HEK293 (cell line): ENCODE measurements around the gene ZSWIM6.
A peak's percentile ranks its signal among the peaks of the same experiment; 100 is the strongest.

Experiments used
- CTCF ChIA-PET: fragments of 350-600 bp; formaldehyde crosslinking; extraction: SDS; loops from one replicate; lab custom pipeline; 2021; ENCODE audit warnings: antibody characterized with exemption; lab: Yijun Ruan, JAX
- POLR2A ChIA-PET: fragments of 300-600 bp; formaldehyde crosslinking; extraction: SDS; loops from one replicate; lab custom pipeline; 2020; ENCODE audit warnings: antibody characterized with exemption, inconsistent platforms; lab: Yijun Ruan, JAX
- H3K27ac ChIP-seq: fragments of 200-500 bp; sonication (Bioruptor generic); 2 replicates; pipeline ENCODE4 v1.5.1; 2014; ENCODE audit warnings: low read depth, low read length, control low read depth, inconsistent platforms; ENCODE audit errors: extremely low read depth
- H3K36me3 ChIP-seq, 2 experiments: fragments of 200-500 bp in 1 of 2; sonication (Bioruptor generic) in 1 of 2; 1 replicate in 1 of 2; 2 replicates in 1 of 2; pipeline ENCODE4 v1.5.1; 2014 to 2017; ENCODE audit warnings: inconsistent platforms in 2 of 2, low read length in 2 of 2; ENCODE audit not compliant: control insufficient read depth in 2 of 2, insufficient read depth in 1 of 2
- H3K4me1 ChIP-seq: fragments of 200-500 bp; sonication (Bioruptor generic); 2 replicates; pipeline ENCODE4 v1.5.1; 2014; ENCODE audit warnings: mild to moderate bottlenecking, low read length, inconsistent platforms; ENCODE audit not compliant: control insufficient read depth, insufficient read depth
- H3K4me3 ChIP-seq: 2 replicates; pipeline ENCODE4 v1.5.1; 2011; ENCODE audit warnings: low read depth, mild to moderate bottlenecking, control low read depth, low read length, moderate library complexity
- H3K9me3 ChIP-seq: fragments of 200-500 bp; sonication (Bioruptor generic); 2 replicates; pipeline ENCODE4 v1.5.1; 2014; ENCODE audit warnings: low read depth, low read length, inconsistent platforms; ENCODE audit not compliant: control insufficient read depth, insufficient read depth
- CTCF ChIP-seq: fragments of 450-650 bp; formaldehyde crosslinking; IDR thresholded peaks from 2 replicates; pipeline ENCODE4 v1.5.1; 2016; ENCODE audit warnings: missing biosample characterization, missing genetic modification characterization
- GLI4 ChIP-seq: fragments of 450-650 bp; formaldehyde crosslinking; IDR thresholded peaks from 2 replicates; pipeline ENCODE4 v1.5.1; 2016; ENCODE audit warnings: missing biosample characterization, missing genetic modification characterization
- HOXC10 ChIP-seq: sonication (generic); formaldehyde crosslinking; IDR thresholded peaks from 2 replicates; pipeline ENCODE4 v1.8.1; 2023; ENCODE audit warnings: mild to moderate bottlenecking, missing genetic modification reagents
- KLF10 ChIP-seq: fragments of 450-650 bp; IDR thresholded peaks from 2 replicates; pipeline ENCODE4 v1.5.1; 2018; ENCODE audit warnings: missing biosample characterization, mild to moderate bottlenecking, missing genetic modification characterization
- PBX3 ChIP-seq: sonication (generic); formaldehyde crosslinking; IDR thresholded peaks from 2 replicates; pipeline ENCODE4 v1.8.1; 2022; ENCODE audit warnings: mild to moderate bottlenecking, moderate library complexity, missing genetic modification reagents
- SCRT1 ChIP-seq: fragments of 450-650 bp; formaldehyde crosslinking; IDR thresholded peaks from 2 replicates; pipeline ENCODE4 v1.5.1; 2016; ENCODE audit warnings: missing biosample characterization, missing genetic modification characterization, borderline replicate concordance
- SP7 ChIP-seq: fragments of 450-650 bp; formaldehyde crosslinking; IDR thresholded peaks from 2 replicates; pipeline ENCODE4 v1.5.1; 2016; ENCODE audit warnings: missing biosample characterization, missing genetic modification characterization
- ZBTB17 ChIP-seq: fragments of 450-650 bp; formaldehyde crosslinking; IDR thresholded peaks from 2 replicates; pipeline ENCODE4 v1.5.1; 2016; ENCODE audit warnings: missing biosample characterization, missing genetic modification characterization
- ZBTB20 ChIP-seq: fragments of 450-650 bp; formaldehyde crosslinking; IDR thresholded peaks from 2 replicates; pipeline ENCODE4 v1.5.1; 2016; ENCODE audit warnings: missing biosample characterization, missing genetic modification characterization
- ZBTB26 ChIP-seq: fragments of 450-650 bp; formaldehyde crosslinking; optimal IDR thresholded peaks from 2 replicates; pipeline ENCODE3; 2016; ENCODE audit warnings: missing biosample characterization, mild to moderate bottlenecking, missing genetic modification characterization
- ZBTB8A ChIP-seq: fragments of 450-650 bp; formaldehyde crosslinking; IDR thresholded peaks from 2 replicates; pipeline ENCODE4 v1.5.1; 2016; ENCODE audit warnings: missing biosample characterization, missing genetic modification characterization
- ZNF133 ChIP-seq: fragments of 450-650 bp; formaldehyde crosslinking; IDR thresholded peaks from 2 replicates; pipeline ENCODE4 v1.5.1; 2016; ENCODE audit warnings: missing biosample characterization, missing genetic modification characterization
- ZNF18 ChIP-seq: fragments of 450-650 bp; formaldehyde crosslinking; IDR thresholded peaks from 2 replicates; pipeline ENCODE4 v1.5.1; 2016; ENCODE audit warnings: missing biosample characterization, missing genetic modification characterization
- ZNF280D ChIP-seq: fragments of 450-650 bp; formaldehyde crosslinking; IDR thresholded peaks from 2 replicates; pipeline ENCODE4 v1.5.1; 2016; ENCODE audit warnings: missing biosample characterization, missing genetic modification characterization
- ZNF366 ChIP-seq: fragments of 450-650 bp; formaldehyde crosslinking; conservative IDR thresholded peaks from 2 replicates; pipeline ENCODE4 v1.5.1; 2016; ENCODE audit warnings: missing biosample characterization, missing genetic modification characterization
- ZNF449 ChIP-seq: fragments of 450-650 bp; formaldehyde crosslinking; IDR thresholded peaks from 2 replicates; pipeline ENCODE4 v1.5.1; 2017; ENCODE audit warnings: missing biosample characterization, mild to moderate bottlenecking, missing genetic modification characterization, moderate library complexity
- ZNF544 ChIP-seq: fragments of 450-650 bp; formaldehyde crosslinking; IDR thresholded peaks from 2 replicates; pipeline ENCODE4 v1.5.0; 2017; ENCODE audit warnings: missing biosample characterization, missing genetic modification characterization
- ZNF585B ChIP-seq: fragments of 450-650 bp; formaldehyde crosslinking; IDR thresholded peaks from 2 replicates; pipeline ENCODE4 v1.5.1; 2016; ENCODE audit warnings: missing biosample characterization, missing genetic modification characterization
- ZNF654 ChIP-seq: fragments of 450-650 bp; formaldehyde crosslinking; IDR thresholded peaks from 2 replicates; pipeline ENCODE4 v1.5.1; 2016; ENCODE audit warnings: low read depth, missing biosample characterization, missing genetic modification characterization
- ZSCAN18 ChIP-seq: fragments of 450-650 bp; formaldehyde crosslinking; IDR thresholded peaks from 2 replicates; pipeline ENCODE4 v1.5.1; 2016; ENCODE audit warnings: missing biosample characterization, missing genetic modification characterization
- ZSCAN30 ChIP-seq: fragments of 450-650 bp; IDR thresholded peaks from 2 replicates; pipeline ENCODE4 v1.5.1; 2018; ENCODE audit warnings: missing biosample characterization, mild to moderate bottlenecking, missing genetic modification characterization, moderate library complexity
- ZSCAN4 ChIP-seq: fragments of 450-650 bp; formaldehyde crosslinking; IDR thresholded peaks from 2 replicates; pipeline ENCODE4 v1.5.1; 2017; ENCODE audit warnings: missing biosample characterization, missing genetic modification characterization

Gene ZSWIM6

GRCh38 chr5:61330845-61331406 is 1.1 kb upstream of the ZSWIM6 start:
- TF ChIP-seq ZNF133 (tag by site-specific recombination) (no peak), ZNF654 (tag by site-specific recombination) (no peak), ZNF544 (tag by site-specific recombination) (no peak), SP7 (tag by site-specific recombination) (no peak), KLF10 (tag by site-specific recombination) (no peak), ZSCAN18 (tag by site-specific recombination) (peak; percentile 36; the same call in 1 of the 2 replicates), ZNF366 (tag by site-specific recombination) (no peak), ZNF449 (peak; percentile 66; the same call in 1 of the 2 replicates), PBX3 (CRISPR knock-in tag) (peak; percentile 52; the same call in 1 of the 2 replicates), ZBTB17 (no peak), ZNF18 (tag by site-specific recombination) (0 out of 2 replicates have a peak, but pooled peaks have one; percentile 13), HOXC10 (CRISPR knock-in tag) (0 out of 2 replicates have a peak, but pooled peaks have one; percentile 88), ZBTB20 (tag by site-specific recombination) (peak; percentile 52), ZNF585B (tag by site-specific recombination) (peak; percentile 14; the same call in 1 of the 2 replicates), SCRT1 (no peak), CTCF (tag by site-specific recombination) (peak; percentile 23), GLI4 (no peak), ZBTB26 (peak; percentile 98), ZBTB8A (peak; percentile 95; the same call in 1 of the 2 replicates), ZSCAN4 (tag by site-specific recombination) (no peak), ZSCAN30 (tag by site-specific recombination) (0 out of 2 replicates have a peak, but pooled peaks have one; percentile 34), ZNF280D (no peak)
- CTCF ChIA-PET = interaction anchor here (0.6 to 1.6 kb wide), 12 partner anchors 9 to 351 kb away, joined by 3 to 5 read pairs (median 3); no protein-coding TSS in a partner anchor
- Histone ChIP-seq H3K9me3 (no peaks in the 10 kb centered on the region), H3K36me3 (no peaks in the 10 kb centered on the region), H3K4me1 (peaks cover 12% of the 10 kb centered on the region), H3K4me3 (peak overlapping the region; percentile 82), H3K27ac (peak overlapping the region; percentile 98)
- POLR2A ChIA-PET = interaction anchor here (0.7 to 2.6 kb wide), 34 partner anchors 10 to 1785 kb away, joined by 3 to 37 read pairs (median 6); partner anchors contain the start of genes ERCC8, NDUFAF2 and SMIM15
